GOT3 (cell line): Measurements from ENCODE around the gene CYP3A4.
"Not testable (repeated sequence)": the region's sequence is repeated elsewhere in the genome, so short reads cannot be mapped to it uniquely, and the experiment has no call there.

Source experiments
- DNase-seq: peaks from one replicate; lab custom pipeline; 2025; ENCODE audit warnings: mixed read lengths; lab: John Stamatoyannopoulos, UW

CYP3A4 gene

GRCh38 chr7:99784007-99784406 is at the start of gene CYP3A4:
TSS of gene CYP3A4 (minus strand) at chr7:99784184. CDS start at chr7:99784081, 103 bp downstream.
- DNase-seq, result no peak

DNA sequence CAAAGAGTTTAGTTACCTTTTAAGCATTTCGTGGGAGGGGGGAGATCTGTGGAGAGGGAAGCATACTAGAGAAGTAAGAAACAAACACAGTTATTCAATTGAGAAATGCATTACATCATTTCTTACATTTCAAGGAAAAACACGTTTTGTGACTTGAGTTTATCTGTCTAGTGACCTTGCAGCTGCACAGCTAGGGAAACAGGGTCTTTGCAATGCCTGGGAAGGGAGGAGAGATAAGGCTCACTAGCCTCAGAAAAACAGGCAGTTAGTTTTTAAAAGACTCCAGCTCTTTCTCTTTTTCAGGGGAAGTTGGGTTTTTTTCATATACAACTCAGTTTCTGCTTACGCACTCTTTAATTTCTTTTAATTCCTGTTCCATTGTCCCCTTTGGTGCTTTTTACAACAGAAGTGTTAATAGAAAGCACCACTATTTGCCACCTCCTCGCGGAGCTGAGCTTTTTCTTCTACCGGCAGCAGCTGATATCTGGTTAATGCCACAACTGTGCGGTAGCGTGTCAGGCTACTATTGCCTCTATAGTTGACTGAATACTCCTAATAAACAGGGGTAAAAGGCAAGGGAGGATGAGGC is 49.4 kb upstream of the CYP3A4 start:
- no peak for DNase-seq

- no peak for DNase-seq
Observed at GRCh38 chr7:99831595-99831994, 47.6 kb upstream of the CYP3A4 start.

DNA sequence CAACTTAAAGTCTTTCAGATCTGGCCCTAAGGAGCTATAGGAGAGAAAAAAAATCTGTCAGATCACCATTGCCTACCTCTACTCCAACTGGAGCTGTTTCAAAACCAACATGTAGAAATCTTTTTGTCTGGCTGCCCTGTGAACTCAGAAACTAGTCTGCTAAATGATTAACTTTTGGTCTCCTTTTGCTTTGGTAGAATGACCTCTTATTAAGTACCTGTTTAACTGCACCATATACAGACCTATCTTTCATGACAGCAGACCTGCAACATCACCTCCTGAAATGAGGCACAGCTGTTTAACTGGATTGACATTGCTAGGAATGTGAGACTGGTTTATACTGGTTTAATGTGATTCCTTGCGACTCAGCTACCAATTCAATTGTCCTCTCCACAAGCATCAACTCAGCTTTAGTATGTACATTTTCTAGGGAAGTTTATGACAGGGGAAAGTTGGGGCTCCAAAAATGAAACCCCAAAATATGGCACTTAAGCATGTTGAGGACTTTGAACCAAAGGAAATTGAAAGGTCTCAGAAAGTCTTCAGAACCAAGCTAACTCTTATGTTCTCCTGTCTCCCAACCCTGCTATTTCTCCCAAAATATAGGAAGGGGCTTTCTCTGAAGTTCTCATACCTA is 45.7 kb upstream of the CYP3A4 start:
- no peak for DNase-seq

DNA sequence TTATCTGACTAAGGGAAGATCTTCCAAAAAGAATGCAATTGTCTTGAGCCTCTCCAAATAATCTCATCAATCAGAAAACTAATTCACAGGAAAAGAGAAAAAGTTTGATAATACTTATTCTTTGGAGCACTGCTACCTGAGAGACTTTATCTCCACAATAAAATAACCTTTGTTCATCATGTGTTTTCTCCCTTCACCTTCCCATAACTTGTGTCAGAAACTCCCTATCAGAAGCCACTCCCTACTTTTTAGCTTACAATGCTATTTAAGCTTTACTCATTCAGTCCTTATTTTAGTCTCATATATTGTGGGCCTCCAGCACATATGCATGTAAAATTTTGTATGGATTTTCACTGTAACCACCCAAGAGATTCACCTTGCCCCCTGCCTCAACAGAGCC is 44.8 kb upstream of the CYP3A4 start:
- DNase-seq, result no peak

DNA sequence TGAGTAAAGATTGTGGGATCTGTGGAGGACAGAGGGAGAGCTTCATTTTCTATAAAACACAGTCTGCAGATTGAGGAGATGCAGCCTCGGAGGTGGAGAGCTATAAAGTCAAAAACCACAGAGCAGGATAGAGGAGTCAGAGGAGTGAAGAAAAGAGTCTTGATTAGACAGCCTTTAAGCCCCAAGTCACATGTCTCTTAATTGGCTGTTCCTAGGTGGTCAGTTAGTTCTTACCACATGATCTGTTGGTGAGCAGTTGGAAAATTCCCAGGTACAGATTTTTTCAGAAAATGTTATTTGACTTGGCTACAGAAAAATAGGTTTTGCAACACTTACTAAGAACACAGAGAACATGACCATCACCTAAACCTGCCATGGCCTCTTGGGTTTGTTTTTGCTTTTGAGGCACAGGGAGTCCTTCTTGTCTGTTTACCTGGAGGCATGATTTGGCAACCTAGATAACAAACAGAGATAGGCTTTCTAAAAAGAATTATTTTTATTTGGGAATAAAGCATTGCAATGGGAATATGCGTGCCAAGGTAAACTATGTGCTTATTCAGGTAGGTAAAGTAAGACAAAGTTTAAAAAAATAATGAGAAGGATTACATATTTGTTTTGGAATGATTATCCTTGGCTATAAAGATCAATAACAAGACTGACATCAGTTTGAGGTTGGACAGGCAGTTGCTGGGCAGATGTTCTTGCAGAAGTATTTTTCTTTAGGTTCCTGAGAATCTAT is 43.2 kb upstream of the CYP3A4 start:
- no peak for DNase-seq

DNA sequence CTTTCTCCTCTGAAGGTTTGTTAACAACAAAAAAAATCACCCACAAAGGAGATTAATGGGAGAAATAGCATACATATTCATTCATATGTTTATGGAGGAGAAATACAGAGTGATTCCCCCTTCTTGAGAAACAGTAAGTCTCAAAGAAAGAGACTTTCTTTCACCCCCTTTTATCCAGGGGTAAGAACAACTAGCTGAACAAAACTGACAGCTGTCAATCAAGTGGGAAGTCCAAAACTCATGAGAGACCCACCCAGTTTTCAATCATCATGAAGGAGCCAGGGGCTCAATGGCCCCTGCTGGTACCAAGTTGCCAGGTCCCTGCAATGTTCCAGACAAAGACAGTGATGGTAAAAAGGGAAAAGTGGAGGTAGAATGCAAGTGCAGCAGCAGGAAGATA is 41.9 kb upstream of the CYP3A4 start:
- no peak for DNase-seq

- DNase-seq, result no peak
Observed at GRCh38 chr7:99825452-99825851, 41.5 kb upstream of the CYP3A4 start.

DNA sequence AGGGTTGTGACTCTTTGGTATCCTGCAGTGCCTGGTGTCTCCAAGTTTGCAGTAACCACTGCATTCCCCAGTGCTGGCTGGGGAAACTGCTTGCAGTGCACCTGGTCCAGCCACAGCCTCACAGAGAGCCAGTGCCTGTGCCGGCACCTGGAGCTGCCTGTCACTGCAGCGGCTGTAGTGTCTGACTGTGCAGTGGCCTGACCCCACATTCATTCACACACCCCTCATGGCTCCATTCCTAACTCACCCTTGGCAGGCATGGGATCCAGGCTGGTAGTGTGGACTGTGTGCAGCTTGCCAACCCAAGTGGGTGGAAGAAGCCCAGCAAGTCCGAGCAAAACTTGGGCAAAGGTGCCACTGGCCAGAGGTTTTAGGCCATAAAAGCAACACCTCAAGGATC is 40.1 kb upstream of the CYP3A4 start:
- no peak for DNase-seq

GRCh38 chr7:99822731-99823718 is 39.0 kb upstream of the CYP3A4 start:
- DNase-seq, result no peak

GRCh38 chr7:99820408-99821027 is 36.5 kb upstream of the CYP3A4 start:
- no peak for DNase-seq

DNA sequence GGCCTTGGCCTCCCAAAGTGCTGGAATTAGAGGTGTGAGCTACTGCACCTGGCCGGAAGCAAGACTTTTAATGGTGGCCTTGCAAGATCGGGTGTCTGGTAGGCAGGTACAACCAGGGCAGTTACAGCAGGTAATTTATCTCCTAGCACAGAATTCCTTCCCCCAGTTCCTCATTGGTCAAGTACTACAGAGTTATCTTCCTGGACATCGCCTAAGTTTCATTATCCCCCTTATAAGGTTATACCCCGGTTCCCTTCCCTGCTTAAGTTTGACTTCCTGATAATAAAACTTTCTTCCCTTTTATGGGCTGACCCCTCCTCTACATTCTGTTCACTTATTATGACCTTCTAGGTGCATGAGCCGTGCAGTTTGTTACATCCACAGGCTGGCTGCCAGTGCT is 24.8 kb upstream of the CYP3A4 start:
- DNase-seq, result no peak

DNA sequence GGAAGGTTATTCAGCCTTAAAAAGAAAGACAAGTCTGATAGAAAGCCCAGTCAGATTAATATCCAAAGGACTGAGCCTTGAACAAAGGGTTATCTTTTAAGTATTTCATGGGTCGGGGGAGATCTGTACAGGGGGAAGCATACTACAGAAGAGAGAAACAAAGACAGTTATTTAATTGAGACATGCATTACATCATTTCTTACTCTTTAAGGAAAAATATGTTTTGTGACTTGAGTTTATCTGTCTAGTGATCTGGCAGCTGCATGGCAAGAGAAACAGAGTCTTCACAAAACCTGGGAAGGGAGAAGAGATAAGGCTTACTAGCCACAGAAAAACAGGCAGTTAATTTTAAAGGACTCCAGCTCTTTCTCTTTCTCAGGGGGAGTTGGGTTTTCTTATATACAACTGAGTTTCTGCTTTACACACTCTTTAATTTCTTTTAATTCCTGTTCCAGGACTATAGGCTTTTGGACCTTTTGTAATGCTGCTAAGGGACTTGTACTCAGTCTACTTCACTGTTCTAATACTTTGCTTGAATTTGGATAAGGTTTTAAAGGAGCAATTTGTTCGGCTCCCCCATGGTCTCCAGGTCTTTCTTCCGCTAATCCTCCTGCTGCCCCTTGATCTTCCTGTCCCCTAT is 23.0 kb upstream of the CYP3A4 start:
- no peak for DNase-seq

GRCh38 chr7:99805641-99806040 is 21.7 kb upstream of the CYP3A4 start:
- no peak for DNase-seq

DNA sequence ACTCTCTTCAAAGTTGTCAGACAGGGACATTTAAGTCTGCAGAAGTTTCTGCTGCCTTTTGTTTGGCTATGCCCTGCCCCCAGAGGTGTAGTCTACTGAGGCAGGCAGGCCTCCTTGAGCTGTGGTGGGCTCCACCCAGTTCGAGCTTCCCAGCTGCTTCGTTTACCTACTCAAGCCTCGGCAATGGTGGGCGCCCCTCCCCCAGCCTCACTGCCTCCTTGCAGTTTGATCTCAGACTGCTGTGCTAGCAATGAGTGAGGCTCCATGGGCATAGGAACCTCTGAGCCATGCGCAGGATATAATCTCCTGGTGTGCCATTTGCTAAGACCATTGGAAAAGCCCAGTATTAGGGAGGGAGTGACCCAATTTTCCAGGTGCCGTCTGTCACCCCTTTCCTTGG is 19.1 kb upstream of the CYP3A4 start:
- DNase-seq, result not testable (repeated sequence)

DNA sequence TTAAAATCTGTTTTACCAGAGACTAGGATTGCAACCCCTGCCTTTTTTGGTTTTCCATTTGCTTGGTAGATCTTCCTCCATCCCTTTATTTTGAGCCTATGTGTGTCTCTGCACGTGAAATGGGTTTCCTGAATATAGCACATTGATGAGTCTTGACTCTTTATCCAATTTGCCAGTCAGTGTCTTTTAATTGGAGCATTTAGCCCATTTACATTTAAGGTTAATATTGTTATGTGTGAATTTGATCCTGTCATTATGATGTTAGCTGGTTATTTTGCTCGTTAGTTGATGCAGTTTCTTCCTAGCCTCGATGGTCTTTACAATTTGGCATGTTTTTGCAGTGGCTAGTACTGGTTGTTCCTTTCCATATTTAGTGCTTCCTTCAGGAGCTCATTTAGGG is 17.4 kb upstream of the CYP3A4 start:
- DNase-seq, result not testable (repeated sequence)

DNA sequence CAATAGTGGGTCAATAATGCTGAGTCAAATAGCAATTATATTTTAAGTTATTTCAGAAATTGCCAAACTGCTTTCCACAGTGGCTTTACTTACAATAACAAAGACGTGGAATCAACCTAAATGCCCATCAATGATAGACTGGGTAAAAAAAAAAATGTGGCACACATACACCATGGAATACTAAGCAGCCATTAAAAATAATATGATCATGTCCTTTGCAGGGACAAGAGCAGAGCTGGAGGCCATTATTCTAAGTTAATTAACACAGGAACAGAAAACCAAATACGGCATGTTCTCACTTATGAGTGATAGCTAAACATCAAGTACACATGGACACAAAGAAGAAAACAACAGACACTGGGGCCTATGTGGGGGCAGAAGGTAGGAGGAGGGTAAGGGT is 15.0 kb upstream of the CYP3A4 start:
- no peak for DNase-seq

- DNase-seq, result not testable (repeated sequence)
Observed at GRCh38 chr7:99795864-99796263, 11.9 kb upstream of the CYP3A4 start.

DNA sequence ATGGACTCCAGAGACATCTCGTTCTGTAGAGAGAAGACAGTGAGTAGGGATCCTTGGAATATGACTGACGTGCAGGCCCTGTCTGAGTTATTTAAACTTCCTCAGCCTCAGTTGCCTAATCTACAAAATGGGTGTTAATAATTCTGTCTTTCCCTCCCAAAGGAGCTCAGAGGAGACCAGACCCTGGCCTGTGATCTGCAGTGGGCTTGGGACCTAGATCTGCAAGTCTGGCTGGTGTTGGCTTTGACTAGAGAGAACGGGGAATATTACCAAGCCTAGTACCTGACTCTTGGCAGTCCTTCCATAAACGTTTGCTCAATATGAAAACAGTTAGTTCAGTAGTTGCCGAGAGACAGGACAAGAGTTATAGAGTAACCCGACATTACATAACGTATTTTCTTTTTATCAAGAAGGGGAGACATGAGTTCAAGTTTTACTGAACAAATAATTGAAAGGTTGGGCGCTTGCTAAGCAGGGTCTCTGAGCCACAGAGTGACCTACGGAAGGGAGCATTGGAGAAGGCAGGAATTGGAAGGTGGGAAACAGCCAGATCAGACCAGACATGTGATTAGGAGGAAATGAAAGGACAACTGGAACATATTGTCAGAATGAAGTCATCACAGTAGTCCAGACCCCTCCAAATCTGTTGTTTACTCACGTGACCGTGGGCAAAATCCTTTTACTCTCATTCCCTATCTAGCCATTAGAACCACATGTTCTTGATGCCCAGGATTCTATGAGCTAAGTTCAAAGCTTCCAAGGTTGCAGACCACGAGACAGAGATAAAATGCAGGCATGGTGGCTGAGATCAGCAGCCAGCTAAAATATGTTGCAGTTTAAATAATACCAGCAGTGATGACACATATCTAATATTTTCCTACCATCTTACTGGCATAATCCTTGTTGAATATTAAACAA is 10.9 kb upstream of the CYP3A4 start:
- DNase-seq, result no peak

DNA sequence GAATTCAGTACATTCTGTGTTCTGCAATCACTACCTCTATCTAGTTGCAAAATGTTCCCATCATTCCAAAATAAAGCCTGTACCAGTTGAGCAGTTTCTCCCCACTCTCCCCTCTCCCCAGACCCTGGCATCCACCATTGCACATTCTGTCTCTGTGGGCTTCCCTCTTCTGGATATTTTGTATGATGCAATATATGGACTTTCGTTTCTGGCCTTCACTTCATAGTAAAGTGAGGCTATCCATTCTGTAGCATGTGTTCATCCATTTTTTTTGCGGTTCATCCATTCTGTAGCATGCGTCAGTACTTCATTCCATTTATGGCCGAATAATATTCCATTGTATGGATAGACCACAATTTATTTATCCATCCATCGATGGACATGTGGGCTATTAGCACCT is 9.5 kb upstream of the CYP3A4 start:
- DNase-seq, result no peak
